RWPE2 (cell line): ENCODE data around the gene CDC42SE1.

Experiments
- ATAC-seq: fragments of 200-7000 bp; cut with Tn5 transposase; 3 replicates; pipeline ENCODE4 v1.9.1; 2021; ENCODE audit warnings: low read depth
- DNase-seq: peaks from one replicate; pipeline ENCODE4 v3.0.0-alpha.2; 2020; ENCODE audit warnings: low spot score
- H3K27ac ChIP-seq: fragments of 450-650 bp; 2 replicates; pipeline ENCODE4 v1.5.1; 2017; ENCODE audit warnings: mild to moderate bottlenecking; ENCODE audit not compliant: poor library complexity, severe bottlenecking
- H3K27me3 ChIP-seq: fragments of 250-450 bp; sonication (Bioruptor Pico); 2 replicates; pipeline ENCODE4 v1.5.1; 2021; ENCODE audit warnings: mild to moderate bottlenecking, moderate library complexity; ENCODE audit not compliant: insufficient read depth, poor library complexity, severe bottlenecking
- H3K36me3 ChIP-seq: fragments of 250-450 bp; sonication (Bioruptor Pico); 2 replicates; pipeline ENCODE4 v1.5.1; 2020; ENCODE audit warnings: low read depth, mild to moderate bottlenecking, moderate library complexity
- H3K4me1 ChIP-seq: fragments of 250-450 bp; sonication (Bioruptor Pico); 2 replicates; pipeline ENCODE4 v1.5.1; 2021; ENCODE audit warnings: mild to moderate bottlenecking, moderate library complexity; ENCODE audit not compliant: insufficient read depth, poor library complexity, severe bottlenecking
- H3K4me3 ChIP-seq: fragments of 250-450 bp; sonication (Bioruptor Pico); 2 replicates; pipeline ENCODE4 v1.5.1; 2021; ENCODE audit warnings: mild to moderate bottlenecking, moderate library complexity; ENCODE audit not compliant: severe bottlenecking
- H3K9me3 ChIP-seq: fragments of 250-450 bp; sonication (Bioruptor Pico); 2 replicates; pipeline ENCODE4 v1.5.1; 2021; ENCODE audit warnings: mild to moderate bottlenecking, moderate library complexity; ENCODE audit not compliant: severe bottlenecking
- TF ChIP-seq, protein P1 (sequence below): fragments of 450-650 bp; IDR thresholded peaks from one replicate; pipeline ENCODE4 v1.5.1; 2017; ENCODE audit warnings: mild to moderate bottlenecking, moderate library complexity; ENCODE audit not compliant: poor library complexity, severe bottlenecking

CDC42SE1 gene

GRCh38 chr1:151026460-151026859 lies 33.0 kb downstream of the CDC42SE1 start:
- no peaks in the 10 kb centered on the region for H3K4me1 ChIP-seq
- H3K4me3 ChIP-seq, result no peak overlapping the region
- TF ChIP-seq, protein P1, sequence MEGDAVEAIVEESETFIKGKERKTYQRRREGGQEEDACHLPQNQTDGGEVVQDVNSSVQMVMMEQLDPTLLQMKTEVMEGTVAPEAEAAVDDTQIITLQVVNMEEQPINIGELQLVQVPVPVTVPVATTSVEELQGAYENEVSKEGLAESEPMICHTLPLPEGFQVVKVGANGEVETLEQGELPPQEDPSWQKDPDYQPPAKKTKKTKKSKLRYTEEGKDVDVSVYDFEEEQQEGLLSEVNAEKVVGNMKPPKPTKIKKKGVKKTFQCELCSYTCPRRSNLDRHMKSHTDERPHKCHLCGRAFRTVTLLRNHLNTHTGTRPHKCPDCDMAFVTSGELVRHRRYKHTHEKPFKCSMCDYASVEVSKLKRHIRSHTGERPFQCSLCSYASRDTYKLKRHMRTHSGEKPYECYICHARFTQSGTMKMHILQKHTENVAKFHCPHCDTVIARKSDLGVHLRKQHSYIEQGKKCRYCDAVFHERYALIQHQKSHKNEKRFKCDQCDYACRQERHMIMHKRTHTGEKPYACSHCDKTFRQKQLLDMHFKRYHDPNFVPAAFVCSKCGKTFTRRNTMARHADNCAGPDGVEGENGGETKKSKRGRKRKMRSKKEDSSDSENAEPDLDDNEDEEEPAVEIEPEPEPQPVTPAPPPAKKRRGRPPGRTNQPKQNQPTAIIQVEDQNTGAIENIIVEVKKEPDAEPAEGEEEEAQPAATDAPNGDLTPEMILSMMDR, result no peak
- H3K36me3 ChIP-seq, result peaks cover 32% of the 10 kb centered on the region
- H3K9me3 ChIP-seq, result no peaks in the 10 kb centered on the region
- no peak overlapping the region for H3K27ac ChIP-seq
- no peak for ATAC-seq
- DNase-seq, result no peak
- H3K27me3 ChIP-seq, result no peaks in the 10 kb centered on the region

DNA sequence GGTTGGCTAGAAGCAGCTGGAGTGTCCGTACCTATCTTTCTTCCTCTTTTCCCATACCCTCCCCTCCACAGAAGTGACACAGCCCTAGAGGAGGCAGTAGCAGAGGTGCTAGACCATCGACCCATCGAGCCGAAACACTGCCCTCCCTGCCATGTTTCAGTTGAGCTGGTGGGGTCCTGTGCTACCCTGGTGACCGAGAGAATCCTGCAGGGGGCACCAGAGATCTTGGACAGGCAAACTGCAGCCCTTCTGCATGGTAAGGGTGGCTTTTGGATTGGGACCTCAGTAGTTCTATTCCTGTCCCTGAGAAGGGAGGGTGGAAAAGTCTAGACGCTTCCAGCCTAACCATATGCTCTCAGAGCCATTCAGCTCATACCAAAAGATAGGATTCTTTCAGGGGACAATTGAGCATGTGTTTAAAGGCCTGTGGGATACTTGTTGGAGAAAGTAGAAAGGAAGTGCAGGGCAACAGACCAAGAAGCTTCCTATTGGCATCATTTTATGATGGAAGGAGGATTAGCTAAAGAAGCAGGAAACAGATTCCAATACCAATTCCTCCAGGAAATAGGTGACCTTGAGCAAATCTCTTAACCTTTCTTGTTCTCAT lies 34.8 kb downstream of the CDC42SE1 start:
- H3K36me3 ChIP-seq, result peaks cover 25% of the 10 kb centered on the region

GRCh38 chr1:151013518-151013917 lies 45.9 kb downstream of the CDC42SE1 start:
- Histone ChIP-seq H3K27me3 (no peaks in the 10 kb centered on the region), H3K4me3 (no peak overlapping the region), H3K9me3 (no peaks in the 10 kb centered on the region), H3K36me3 (peaks cover 8% of the 10 kb centered on the region), H3K27ac (no peak overlapping the region), H3K4me1 (no peaks in the 10 kb centered on the region)
- TF ChIP-seq, protein P1, result no peak
- ATAC-seq, result no peak
- DNase-seq, result no peak

More for the DNA sequence above, 34.8 kb downstream of the CDC42SE1 start:
- Histone ChIP-seq H3K4me3 (no peak overlapping the region), H3K9me3 (no peaks in the 10 kb centered on the region), H3K27me3 (no peaks in the 10 kb centered on the region), H3K4me1 (no peaks in the 10 kb centered on the region), H3K27ac (no peak overlapping the region)
- peak; percentile 68 for ATAC-seq
- TF ChIP-seq, protein P1, result peak; percentile 62
- no peak for DNase-seq

GRCh38 chr1:151012684-151013471 lies 46.5 kb downstream of the CDC42SE1 start:
- TF ChIP-seq, protein P1, result no peak
- no peak overlapping the region for H3K4me3 ChIP-seq
- no peak overlapping the region for H3K27ac ChIP-seq
- peaks cover 2% of the 10 kb centered on the region for H3K36me3 ChIP-seq
- H3K9me3 ChIP-seq, result no peaks in the 10 kb centered on the region
- ATAC-seq, result no peak
- H3K27me3 ChIP-seq, result no peaks in the 10 kb centered on the region
- no peak for DNase-seq
- peaks cover under 1% of the 10 kb centered on the region for H3K4me1 ChIP-seq
